HG02938 (cell line): ENCODE measurements around the gene SRSF3.
"Not testable (repeated sequence)": the region's sequence is repeated elsewhere in the genome, so short reads cannot be mapped to it uniquely, and the experiment has no call there.

Experiments used
- ATAC-seq: cut with Tn5 transposase; IDR thresholded peaks from one replicate; pipeline ENCODE4 v1.9.1; 2021; ENCODE audit warnings: mild to moderate bottlenecking, moderate library complexity; ENCODE audit not compliant: unreplicated experiment

The SRSF3 gene

DNA sequence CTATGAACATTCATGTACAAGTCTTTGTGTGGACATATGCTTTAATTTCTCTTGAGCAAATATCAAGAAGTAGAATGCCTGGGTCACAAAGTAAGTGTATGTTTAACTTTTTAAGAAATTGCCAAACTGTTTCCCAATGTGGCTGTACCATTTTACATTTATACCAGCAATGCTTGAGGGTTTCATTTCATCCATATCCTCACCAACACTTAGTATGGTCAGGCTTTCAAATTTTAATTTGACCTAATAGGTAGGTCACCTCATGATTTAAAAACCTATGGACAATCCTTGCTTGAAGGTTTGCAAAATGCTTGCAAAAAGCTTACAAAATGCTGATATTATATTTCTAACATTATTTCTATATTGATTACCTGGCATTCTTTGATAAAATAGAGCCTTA is 19.5 kb upstream of the SRSF3 start:
- no peak for ATAC-seq

DNA sequence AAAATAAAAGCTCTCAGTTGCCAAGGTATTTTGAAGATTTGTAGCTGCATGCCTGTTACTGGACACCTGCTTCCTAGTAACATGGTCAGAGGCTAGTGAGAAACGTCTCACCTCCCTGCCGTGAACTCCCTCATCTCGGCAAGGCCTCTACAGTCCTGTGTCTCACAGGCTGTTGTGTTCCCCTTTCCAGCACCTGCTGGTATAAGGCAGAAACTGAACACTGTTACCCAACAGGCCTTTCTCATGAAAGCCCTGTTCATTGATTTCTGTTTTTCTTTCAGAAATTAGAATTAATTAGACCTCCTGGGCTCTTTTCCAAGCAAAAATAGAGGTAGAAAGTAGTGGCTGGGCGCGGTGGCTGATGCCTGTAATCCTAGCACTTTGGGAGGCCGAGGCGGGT is 17.6 kb upstream of the SRSF3 start:
- ATAC-seq = no peak

DNA sequence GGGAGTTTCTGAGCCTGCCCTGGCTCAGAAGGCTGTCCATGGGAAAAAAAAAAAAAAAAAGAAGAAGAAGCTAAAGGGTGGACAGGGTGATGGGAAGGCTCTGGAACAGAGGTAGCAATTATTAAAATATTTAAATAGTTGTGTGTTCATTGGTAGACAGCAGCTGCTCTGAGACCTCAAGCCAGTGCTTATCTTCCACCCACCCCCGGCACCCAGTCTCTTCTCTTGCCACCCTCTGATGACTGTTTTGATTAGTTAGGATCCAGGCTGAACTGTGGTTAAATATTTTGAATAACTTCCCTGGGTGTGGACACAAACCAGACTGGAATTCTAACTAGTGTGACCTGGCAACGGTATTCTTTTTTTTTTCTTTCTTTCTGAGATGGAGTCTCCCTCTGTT is 16.9 kb upstream of the SRSF3 start:
- ATAC-seq = no peak

DNA sequence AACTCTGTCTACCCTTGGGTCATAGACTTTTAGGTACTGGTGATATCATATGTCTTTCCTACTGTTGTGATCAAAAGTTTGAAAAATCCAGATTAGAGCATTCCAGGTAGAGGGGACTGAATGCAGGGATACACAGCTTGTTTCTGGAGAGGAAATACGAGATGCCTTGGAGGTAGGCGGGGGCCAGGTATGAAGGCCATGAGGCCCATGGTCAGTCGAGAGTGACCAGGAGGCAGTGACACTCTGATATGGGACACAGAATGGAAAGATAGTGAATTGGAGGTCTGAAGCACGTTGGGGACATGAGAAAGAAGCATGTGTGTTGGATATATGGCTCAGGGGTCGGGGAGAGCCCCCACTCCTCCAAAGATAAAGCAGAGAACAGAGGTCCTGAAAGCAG is 16.1 kb upstream of the SRSF3 start:
- ATAC-seq = no peak

DNA sequence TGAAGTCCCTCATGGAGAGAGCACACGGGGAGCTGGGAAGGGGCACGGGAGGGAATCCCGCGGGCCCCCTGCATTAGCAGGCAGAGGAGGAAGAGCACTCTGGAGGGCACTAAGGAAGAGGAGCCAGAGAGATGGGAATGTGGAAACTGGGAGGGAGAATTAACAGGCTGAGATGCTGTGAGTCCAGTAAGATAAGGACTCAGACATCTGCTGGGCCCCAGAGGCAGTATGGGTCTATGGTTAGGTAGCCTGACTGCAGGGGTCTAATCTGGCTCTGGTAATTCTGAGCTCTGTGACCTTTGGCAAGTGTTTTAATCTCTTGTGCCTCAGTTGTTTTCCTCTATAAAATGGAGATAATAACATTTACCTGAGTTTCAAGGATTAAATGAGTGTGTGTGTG is 15.7 kb upstream of the SRSF3 start:
- ATAC-seq = no peak

DNA sequence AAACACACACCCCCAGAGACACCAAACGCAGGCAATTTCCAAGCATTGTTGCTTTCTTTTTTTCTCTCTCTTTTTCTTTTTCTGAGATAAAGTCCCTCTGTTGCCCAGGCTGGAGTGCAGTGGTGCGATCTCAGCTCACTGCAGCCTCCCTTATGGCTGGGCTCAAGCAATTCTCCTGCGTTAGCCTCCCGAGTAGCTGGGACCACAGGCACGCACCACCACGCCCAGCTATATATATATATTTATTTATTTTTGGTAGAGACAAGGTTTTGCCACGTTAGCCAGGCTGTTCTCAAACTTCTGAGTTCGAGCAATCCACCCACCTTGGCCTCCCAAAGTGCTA is 14.0 kb upstream of the SRSF3 start:
- no peak for ATAC-seq

DNA sequence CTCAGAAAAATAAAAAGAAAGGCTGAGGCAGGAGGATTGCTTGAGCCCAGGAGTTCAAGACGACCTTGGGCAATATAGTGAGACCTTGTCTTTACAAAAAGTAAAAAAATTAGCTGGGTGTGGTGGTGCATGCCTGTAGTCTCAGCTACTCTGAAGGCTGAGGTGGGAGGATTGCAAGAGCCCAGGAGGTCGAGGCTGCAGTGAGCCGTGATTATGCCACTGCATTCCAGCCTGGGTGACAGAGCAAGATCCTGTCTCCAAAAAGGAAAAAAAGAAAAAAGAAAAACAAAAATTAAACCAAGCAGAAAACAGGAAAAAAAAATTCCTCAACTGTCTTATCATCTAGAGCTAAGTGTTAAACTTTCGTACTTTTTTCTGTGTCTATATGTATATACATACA is 12.4 kb upstream of the SRSF3 start:
- no peak for ATAC-seq

DNA sequence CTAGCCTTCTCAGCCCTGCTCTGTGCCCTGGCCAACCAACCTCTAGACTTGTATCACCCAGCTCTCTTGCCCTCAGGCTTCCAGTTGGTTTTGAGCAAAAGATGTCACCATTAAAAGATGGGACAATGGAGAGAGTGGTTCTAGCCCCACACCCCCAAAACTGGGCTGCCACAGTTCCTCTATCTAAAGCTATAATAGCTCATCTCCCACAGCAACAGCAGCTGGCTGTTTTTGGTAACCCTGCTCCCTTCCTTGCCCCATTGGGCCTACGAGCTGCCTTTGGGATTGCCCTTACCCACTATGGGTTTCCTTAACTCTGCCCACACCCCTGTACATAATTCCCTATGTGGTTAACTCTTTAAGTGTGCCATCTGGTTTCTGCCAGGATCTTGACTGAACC is 7.6 kb upstream of the SRSF3 start:
- ATAC-seq = no peak

DNA sequence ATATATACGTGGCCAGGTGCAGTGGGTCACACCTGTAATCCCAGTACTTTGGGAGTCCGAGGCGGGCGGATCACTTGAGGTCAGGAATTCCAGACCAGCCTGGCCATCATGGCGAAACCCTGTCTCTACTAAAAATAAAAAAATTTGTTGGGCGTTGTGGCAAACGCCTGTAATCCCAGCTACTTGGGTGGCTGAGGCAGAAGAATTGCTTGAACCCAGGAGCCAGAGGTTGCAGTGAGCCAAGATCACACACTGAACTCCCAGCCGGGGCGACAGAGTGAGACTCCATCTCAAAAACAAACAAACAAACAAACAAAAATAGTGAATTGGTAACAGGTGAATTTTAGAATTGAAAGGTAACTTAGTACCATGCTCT is 5.1 kb upstream of the SRSF3 start:
- ATAC-seq = not testable (repeated sequence)

DNA sequence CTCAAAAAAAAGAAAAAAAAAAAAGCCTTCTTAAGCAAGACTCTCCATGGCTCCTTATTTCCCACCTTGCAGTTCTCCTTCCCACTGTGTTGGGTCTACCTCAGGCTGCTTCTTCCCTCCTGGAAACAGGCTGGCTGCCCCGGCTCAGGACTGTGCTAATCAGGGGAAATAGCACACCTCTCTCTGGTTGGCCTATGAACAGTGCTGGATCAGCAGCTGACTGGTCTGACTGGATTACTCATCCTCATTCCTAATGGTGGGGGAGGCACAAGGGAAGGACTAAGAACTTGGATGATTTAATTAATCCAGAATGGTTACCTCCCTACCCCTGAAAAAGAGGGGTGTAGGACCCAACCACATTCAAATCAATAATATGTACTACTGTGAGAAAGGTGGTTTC is 3.9 kb upstream of the SRSF3 start:
- no peak for ATAC-seq

DNA sequence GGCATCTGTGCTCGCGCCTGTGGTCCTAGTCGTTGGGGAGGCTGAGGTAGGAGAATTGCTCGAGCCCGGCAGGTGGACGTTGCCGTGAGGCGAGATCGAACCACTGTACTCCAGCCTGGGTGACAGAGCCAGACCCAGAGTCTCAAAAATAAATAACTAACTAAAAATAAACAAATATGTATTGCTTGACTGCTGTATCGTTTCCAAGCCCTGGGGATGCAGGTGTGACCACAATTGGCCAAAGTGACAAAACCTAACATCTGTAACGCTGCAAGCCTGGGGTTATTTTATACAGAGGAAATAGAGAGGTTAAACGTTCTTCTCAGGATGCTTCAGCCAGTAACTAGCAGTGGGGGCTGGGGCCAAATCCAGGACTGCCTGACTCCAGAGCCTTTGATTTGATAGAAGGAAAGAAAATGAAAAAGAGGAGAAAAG is 1.9 kb upstream of the SRSF3 start:
- ATAC-seq = peak; percentile 48

DNA sequence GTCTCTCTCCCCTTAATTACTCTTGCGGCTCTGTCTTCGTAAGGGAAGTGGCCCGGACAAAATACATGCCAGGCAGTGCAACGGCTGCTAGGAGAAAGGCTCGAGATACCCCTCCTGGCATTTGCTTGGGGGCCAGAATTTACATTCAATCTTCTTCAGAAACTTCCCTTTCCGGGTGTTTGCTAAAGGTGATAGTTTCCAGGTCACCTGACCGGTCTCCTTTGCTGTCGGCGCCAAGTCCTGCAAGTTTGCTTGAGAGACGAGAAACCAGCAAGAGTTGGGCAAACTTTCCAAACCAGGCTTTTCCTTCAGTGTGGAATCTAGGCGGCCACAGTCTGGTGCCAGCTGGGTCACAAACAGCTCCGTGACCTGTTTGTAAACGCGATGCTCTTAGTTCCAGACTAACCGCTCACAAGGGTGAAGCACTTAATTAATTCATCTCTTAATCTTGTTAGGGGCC is 563 bp upstream of the SRSF3 start:
- ATAC-seq = no peak

DNA sequence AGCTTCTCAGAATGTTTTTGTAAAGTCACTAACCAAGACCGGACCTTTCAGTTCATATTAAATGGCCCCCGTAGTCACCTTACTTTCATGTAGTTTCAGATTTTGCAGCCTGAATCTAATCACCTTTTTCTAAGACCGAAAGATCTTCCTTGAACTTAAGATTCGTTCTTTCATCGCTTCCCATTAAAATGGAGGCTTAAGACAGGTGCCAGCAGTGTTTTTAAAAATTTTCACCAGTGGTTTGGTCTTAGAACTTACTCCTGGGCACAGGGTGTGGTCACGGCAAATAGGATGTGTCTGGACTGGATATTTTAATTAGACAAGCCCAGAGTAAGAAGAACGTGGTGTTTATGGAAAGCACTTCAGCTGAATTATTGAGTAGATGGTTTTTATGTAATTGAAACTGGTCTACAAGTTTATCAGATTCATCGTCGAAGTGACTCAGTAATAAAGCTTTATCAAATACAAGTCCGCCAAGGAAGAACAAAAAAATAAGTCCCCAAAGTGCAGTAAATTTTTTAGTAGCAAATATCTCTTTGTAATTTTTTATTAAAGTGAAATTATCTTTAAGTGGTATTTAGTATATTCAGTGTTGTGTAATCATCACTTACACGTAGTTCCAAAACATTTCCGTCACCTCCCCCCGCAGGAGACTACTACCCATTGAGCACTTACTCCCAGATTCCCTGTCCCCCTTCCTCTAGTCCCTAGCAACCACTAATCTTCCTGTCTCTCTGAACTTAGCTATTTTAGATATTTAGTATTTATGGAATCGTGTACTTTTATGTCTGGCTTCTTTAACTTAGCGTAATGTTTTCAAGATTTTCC is 868 bp downstream of the SRSF3 start:
- no peak for ATAC-seq

DNA sequence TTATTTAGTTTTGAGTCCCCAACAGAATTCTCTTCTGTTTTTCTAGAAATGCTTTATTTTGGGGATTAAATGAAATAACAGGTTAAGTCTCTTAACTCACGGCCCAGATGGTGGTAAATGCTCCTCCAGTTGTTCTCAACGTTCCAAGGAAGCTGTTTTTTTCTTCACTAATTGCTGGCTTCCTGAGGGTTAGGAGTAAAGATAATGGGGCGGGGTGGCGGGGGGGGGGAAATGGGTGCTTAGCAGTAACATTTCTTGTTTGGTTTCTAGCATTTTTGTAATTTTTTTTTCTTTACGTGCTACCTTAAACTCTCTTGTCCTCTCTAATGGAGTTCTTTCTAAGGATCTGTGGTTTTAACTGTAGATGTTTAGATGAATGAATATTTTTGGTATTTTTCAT is 2.2 kb downstream of the SRSF3 start:
- no peak for ATAC-seq

DNA sequence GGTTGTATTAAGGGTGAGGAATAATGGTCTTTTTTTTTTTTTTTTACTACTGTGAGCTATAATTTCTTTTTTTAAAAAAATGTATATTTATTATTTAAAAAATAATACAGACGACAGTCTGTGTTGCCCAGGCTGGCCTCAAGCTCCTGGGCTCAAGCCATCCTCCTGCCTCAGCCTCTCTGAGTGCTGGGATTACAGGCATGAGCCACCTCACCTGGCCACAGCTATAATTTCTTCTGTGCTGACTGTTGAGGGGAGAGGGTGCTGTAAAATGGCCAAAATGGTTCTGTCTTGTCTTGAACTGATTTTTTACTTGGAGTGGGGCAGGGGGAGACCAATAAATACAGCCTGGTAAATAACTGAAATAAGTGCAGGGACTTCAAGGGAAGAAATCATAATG is 3.6 kb downstream of the SRSF3 start:
- no peak for ATAC-seq

DNA sequence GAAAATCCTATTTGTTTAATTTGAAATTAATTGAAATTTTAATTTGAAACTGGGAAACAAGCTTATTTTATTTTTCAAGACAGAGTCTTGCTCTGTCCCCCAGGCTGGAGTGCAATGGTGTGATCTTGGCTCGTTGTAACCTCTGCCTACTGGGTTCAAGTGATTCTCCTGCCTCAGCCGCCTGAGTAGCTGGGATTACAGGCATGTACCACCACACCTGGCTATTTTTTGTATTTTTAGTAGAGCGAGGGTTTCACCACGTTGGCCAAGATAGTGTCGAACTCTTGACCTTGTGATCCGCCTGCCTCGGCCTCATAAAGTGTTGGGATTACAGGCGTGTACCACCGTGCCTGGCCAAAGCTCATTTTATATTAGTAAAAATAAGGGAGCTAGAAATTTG is 4.2 kb downstream of the SRSF3 start:
- no peak for ATAC-seq

DNA sequence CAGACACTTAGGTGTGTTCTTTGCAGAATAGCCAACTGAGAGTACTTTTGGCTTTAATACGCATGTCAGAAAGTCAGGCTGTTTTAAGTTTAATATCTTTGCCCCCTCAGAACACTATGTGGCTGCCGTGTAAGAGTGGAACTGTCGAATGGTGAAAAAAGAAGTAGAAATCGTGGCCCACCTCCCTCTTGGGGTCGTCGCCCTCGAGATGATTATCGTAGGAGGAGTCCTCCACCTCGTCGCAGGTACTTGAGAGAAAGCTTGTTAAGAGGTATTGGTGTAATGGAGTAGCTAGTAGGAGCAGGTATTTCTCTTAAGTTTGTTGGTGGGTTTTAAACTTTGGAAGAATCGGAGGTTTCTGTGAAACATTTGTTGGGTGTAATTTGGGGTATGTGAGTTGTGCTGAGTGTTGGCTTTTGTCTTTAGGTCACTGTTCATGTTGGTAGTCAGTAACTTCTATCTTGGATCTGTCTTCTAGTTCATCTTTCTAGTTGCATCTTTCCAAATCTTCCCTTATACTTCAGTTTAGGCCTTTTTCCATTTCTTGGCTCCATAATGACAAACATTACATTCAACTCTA is 4.7 kb downstream of the SRSF3 start:
- ATAC-seq = no peak

DNA sequence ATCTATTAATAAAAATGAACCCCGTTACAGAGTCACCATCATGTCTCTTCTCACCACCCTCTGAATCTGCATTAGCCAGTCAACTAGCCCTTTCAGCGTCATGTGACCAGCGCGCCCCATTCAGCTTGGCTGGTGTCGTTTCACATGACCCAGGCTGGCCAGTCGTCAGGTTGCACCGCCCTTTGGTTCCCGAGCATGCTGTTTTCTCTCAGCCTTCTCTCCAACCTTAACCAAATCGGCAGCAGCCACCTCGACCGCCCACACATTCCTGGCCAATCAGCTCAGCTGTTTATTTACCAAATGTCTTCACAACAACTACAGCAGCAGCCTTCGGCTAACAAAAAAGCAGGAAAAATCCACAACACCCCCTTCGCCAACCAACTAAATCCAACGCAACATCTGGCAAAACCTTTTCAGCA is 5.6 kb downstream of the SRSF3 start:
- no peak for ATAC-seq

DNA sequence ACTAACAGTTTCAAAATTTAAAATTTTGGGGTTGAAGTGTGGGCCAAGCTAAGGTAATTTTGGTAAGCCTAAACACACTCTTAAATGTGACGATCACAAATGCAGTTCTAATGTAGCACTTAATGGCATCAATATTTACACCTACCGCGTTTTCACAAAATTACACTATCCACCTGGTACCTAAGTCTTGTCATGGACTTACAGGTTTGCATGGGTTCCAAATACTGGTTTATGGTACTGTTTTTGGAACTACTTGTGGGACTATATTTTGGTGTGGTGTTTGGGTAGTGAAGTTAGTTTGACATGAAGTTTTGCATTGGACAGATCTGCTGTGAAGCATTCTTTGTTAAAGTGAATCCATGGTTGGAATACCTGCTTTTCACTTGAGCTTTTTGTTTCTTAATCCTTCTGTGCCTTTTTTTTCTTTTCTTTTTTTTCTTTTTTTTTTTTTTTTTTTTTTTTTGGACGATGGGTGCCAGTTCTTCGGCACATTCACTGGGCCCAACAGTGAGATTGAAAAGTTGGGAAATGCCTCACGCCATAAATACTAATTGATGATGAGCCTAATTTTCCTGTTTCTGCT is 6.5 kb downstream of the SRSF3 start:
- ATAC-seq = no peak

DNA sequence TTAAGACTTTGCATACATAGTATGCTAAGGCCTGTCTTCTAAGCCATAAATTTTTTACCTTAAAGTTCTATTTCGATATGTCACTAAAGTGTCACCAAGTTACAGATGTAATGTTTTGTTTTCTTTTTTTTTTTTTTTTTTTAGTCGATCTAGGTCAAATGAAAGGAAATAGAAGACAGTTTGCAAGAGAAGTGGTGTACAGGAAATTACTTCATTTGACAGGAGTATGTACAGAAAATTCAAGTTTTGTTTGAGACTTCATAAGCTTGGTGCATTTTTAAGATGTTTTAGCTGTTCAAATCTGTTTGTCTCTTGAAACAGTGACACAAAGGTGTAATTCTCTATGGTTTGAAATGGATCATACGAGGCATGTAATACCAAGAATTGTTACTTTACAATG is 7.7 kb downstream of the SRSF3 start:
- not testable (repeated sequence) for ATAC-seq

DNA sequence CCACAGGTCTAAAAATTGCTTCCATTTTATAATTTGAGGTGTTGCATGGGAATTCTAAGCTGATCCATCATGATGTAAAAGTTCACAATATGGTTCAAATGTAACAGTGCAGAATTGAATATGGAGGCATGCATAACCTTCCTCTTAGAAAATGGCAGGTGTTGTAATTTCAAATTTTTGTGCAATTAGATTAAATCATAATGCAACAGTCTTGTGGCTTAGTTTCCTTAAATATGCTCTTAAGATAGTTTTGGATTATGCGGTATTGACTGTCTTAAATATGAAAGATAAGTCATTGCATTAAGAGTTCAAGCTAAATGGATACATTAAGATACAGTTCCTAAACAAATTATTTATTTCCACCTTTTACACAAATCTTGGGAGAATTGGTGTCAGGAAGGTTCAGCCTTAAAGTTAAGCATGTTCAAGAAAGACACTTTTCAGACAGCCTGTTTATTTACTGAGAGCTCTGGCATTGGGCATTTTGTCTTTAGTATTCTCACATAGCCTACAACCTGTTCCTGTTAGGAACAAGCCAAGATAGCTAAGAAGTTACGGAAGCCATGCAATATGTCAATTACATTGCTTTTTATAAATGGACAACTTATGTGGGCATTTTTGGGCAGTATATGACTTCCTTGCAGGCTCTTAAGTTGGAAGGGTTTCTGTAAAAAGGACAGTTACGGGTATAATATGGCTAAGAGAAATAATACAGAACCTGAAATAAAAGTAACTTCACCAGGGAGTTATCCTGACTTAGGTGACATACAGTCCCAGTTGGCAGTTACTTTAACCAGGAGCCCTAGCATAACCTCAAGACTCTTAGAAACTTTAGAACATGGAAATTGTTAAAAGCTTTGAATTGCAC is 9.3 kb downstream of the SRSF3 start:
- ATAC-seq = no peak
